GM12874 (cell line): ENCODE results near the gene TREX2.

Source experiments
- TF ChIP-seq, protein P1 (sequence below): IDR thresholded peaks from 2 replicates; pipeline ENCODE4 v1.5.1; 2011; ENCODE audit warnings: low read depth, mild to moderate bottlenecking, control low read depth, low read length, moderate library complexity; ENCODE audit not compliant: insufficient read depth

Gene TREX2

GRCh38 chrX:153491351-153491914 is 45.6 kb upstream of the TREX2 start:
- TF ChIP-seq, protein P1, sequence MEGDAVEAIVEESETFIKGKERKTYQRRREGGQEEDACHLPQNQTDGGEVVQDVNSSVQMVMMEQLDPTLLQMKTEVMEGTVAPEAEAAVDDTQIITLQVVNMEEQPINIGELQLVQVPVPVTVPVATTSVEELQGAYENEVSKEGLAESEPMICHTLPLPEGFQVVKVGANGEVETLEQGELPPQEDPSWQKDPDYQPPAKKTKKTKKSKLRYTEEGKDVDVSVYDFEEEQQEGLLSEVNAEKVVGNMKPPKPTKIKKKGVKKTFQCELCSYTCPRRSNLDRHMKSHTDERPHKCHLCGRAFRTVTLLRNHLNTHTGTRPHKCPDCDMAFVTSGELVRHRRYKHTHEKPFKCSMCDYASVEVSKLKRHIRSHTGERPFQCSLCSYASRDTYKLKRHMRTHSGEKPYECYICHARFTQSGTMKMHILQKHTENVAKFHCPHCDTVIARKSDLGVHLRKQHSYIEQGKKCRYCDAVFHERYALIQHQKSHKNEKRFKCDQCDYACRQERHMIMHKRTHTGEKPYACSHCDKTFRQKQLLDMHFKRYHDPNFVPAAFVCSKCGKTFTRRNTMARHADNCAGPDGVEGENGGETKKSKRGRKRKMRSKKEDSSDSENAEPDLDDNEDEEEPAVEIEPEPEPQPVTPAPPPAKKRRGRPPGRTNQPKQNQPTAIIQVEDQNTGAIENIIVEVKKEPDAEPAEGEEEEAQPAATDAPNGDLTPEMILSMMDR, result no peak

GRCh38 chrX:153490217-153490930 is 44.5 kb upstream of the TREX2 start:
- TF ChIP-seq, protein P1, result no peak

- TF ChIP-seq, protein P1, result no peak
Measured at GRCh38 chrX:153488231-153488914, 42.5 kb upstream of the TREX2 start.

DNA sequence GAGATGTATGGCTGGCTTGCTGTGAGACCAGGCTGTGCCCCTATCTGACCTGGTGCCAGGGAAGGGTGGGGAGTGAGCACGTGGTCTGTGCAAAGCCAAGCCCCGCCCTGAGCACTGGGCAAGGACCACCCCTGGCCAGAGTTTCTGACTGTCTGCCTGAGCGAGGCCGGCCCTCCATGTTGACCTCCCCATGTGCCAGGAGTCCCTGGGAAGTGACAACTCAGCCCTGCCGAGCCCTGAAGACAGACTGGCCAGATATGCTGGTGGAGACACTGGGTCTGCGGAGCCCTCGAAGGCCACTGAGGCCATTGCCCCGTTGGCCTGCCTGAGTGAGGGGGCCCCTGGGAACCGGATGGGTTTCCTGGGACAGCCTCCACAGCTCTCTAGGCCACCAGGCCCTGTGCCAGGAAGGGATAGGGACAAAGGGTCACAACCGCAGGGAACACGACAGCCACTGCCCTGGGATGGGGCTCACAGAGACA is 41.8 kb upstream of the TREX2 start:
- TF ChIP-seq, protein P1, result no peak

- TF ChIP-seq, protein P1, result no peak
Measured at GRCh38 chrX:153486171-153486570, 40.3 kb upstream of the TREX2 start.

- TF ChIP-seq, protein P1, result no peak
Measured at GRCh38 chrX:153485396-153486080, 39.7 kb upstream of the TREX2 start.
